ENCODE measurements around the gene MMP21. TPM values are rescaled to one million over a fixed set of nuclear protein-coding genes. Genes with fewer than 3 reads are reported as not detected.

Gene MMP21
- total RNA-seq, 1 experiment from 2014 or later: not detected

- no peaks in the 10 kb centered on the region for H3K27me3 Mint-ChIP-seq (ENCODE audit: insufficient read depth, unreplicated experiment)
- H3K36me3 Mint-ChIP-seq (ENCODE audit: insufficient read depth, unreplicated experiment): peaks cover 6% of the 10 kb centered on the region
- H3K4me3 Mint-ChIP-seq (ENCODE audit: unreplicated experiment): no peak overlapping the region
- no peaks in the 10 kb centered on the region for H3K4me1 Mint-ChIP-seq (ENCODE audit: low read depth, unreplicated experiment)
- intact Hi-C loops (cut with micrococcal nuclease; ENCODE audit: unreplicated experiment): no loop called here
- ChIA-PET CTCF (interaction anchor here (0.6 kb wide), 1 partner anchor 181 kb away, joined by 9 read pairs; no protein-coding TSS in a partner anchor), POLR2A (no interaction called here)
- no TSS peak for BruUV-seq (replicated peaks)
- H3K27me3 ChIP-seq (replicated peaks; ENCODE audit: control insufficient read depth, insufficient read depth, low read length): no peaks in the 10 kb centered on the region
- no peaks in the 10 kb centered on the region for H3K36me3 ChIP-seq (ENCODE audit: control insufficient read depth, insufficient read depth, low read length)
- H3K4me3 ChIP-seq (ENCODE audit: low read depth, low read length): no peak overlapping the region
- H3K9me3 Mint-ChIP-seq (ENCODE audit: unreplicated experiment): no peaks in the 10 kb centered on the region
- no peak for DNase-seq
- no peaks in the 10 kb centered on the region for H3K4me1 ChIP-seq
- H3K27ac Mint-ChIP-seq (ENCODE audit: unreplicated experiment): no peak overlapping the region
- H3K9me3 ChIP-seq: no peaks in the 10 kb centered on the region
- TF ChIP-seq CTCF (IDR thresholded peaks at IDR 0.05; ENCODE audit: insufficient read depth in 1 of 2, low read depth in 1 of 2, low read length in 1 of 2, severe bottlenecking in 1 of 2, unreplicated experiment in 1 of 2): no peak
Measured at GRCh38 chr10:125772112-125772863, 3.3 kb downstream of the MMP21 start.

GRCh38 chr10:125770844-125771243, 4.8 kb downstream of the MMP21 start:
- no peaks in the 10 kb centered on the region for H3K4me1 ChIP-seq
- Mint-ChIP-seq H3K27me3 (ENCODE audit: insufficient read depth, unreplicated experiment) (no peaks in the 10 kb centered on the region), H3K27ac (ENCODE audit: unreplicated experiment) (no peak overlapping the region), H3K9me3 (ENCODE audit: unreplicated experiment) (no peaks in the 10 kb centered on the region), H3K4me1 (ENCODE audit: low read depth, unreplicated experiment) (no peaks in the 10 kb centered on the region), H3K36me3 (ENCODE audit: insufficient read depth, unreplicated experiment) (peaks cover 11% of the 10 kb centered on the region), H3K4me3 (ENCODE audit: unreplicated experiment) (no peak overlapping the region)
- no peak overlapping the region for H3K4me3 ChIP-seq (ENCODE audit: low read depth, low read length)
- ChIA-PET CTCF (no interaction called here), POLR2A (no interaction called here)
- no peak for DNase-seq
- H3K9me3 ChIP-seq: no peaks in the 10 kb centered on the region
- TF ChIP-seq CTCF (IDR thresholded peaks at IDR 0.05; ENCODE audit: insufficient read depth in 1 of 2, low read depth in 1 of 2, low read length in 1 of 2, severe bottlenecking in 1 of 2, unreplicated experiment in 1 of 2): no peak
- no peaks in the 10 kb centered on the region for H3K27me3 ChIP-seq (replicated peaks; ENCODE audit: control insufficient read depth, insufficient read depth, low read length)
- intact Hi-C loops (cut with micrococcal nuclease; ENCODE audit: unreplicated experiment): no loop called here
- H3K36me3 ChIP-seq (ENCODE audit: control insufficient read depth, insufficient read depth, low read length): no peaks in the 10 kb centered on the region
- no TSS peak for BruUV-seq (replicated peaks)

- no peak for TF ChIP-seq CTCF (IDR thresholded peaks at IDR 0.05; ENCODE audit: insufficient read depth in 1 of 2, low read depth in 1 of 2, low read length in 1 of 2, severe bottlenecking in 1 of 2, unreplicated experiment in 1 of 2)
- H3K27me3 ChIP-seq (replicated peaks; ENCODE audit: control insufficient read depth, insufficient read depth, low read length): no peaks in the 10 kb centered on the region
- ChIA-PET CTCF (no interaction called here), POLR2A (no interaction called here)
- H3K4me3 ChIP-seq (ENCODE audit: low read depth, low read length): no peak overlapping the region
- H3K27me3 Mint-ChIP-seq (ENCODE audit: insufficient read depth, unreplicated experiment): no peaks in the 10 kb centered on the region
- H3K9me3 ChIP-seq: no peaks in the 10 kb centered on the region
- peaks cover 24% of the 10 kb centered on the region for H3K36me3 Mint-ChIP-seq (ENCODE audit: insufficient read depth, unreplicated experiment)
- no peak for DNase-seq
- H3K4me1 Mint-ChIP-seq (ENCODE audit: low read depth, unreplicated experiment): no peaks in the 10 kb centered on the region
- no TSS peak for BruUV-seq (replicated peaks)
- no peaks in the 10 kb centered on the region for H3K4me1 ChIP-seq
- H3K9me3 Mint-ChIP-seq (ENCODE audit: unreplicated experiment): no peaks in the 10 kb centered on the region
- no peak overlapping the region for H3K27ac Mint-ChIP-seq (ENCODE audit: unreplicated experiment)
- no peaks in the 10 kb centered on the region for H3K36me3 ChIP-seq (ENCODE audit: control insufficient read depth, insufficient read depth, low read length)
- intact Hi-C loops (cut with micrococcal nuclease; ENCODE audit: unreplicated experiment): no loop called here
- no peak overlapping the region for H3K4me3 Mint-ChIP-seq (ENCODE audit: unreplicated experiment)
Measured at GRCh38 chr10:125769175-125769574, 6.4 kb downstream of the MMP21 start.

All from Caco-2 (cell line).